Measurements from ENCODE around the gene BMPR2. TPM values are rescaled to one million over a fixed set of nuclear protein-coding genes. Genes with fewer than 3 reads are reported as not detected.

Gene BMPR2
- total RNA-seq, 2 experiments from 2014 or later: 7.6 to 10.8 TPM

DNA sequence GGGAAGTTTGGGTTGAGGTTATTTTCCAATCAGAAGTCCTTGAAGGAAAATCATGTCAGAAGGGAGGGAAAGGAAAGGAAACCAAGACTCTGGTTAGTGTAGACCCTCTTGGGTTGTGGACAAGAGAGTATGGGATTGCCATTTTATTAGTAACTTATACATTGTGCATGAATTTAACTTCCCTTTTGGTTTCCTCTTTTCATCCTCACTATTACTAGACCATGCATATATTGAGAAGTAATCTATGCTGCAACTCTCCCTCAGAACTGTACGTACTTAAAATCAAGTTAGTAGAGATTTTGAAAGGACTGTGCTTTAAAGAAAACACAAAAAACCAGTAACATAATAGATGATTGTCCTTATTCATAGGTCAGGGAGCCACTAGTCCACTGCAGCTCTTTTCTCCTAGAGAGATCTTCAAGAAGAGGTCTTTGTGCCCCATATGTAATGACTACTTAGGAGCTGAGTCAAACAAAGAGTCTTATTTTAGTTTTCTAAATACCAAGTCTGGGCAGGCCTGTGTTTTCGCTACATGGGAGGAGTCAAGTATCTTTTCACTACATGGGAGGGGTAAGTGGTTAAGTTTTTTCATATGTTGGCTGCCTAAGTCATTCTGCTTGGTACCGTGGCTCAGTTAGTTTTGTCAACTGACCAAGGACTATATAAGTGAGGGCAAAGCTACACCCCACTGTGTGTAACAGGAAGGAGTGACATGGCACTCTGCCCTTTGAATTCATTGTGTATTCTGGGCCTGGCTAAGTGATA, 233.4 kb downstream of the BMPR2 start:
- Mint-ChIP-seq H3K9me3 (ENCODE audit: low read depth) (no peaks in the 10 kb centered on the region), H3K4me1 (peaks cover 22% of the 10 kb centered on the region), H3K36me3 (ENCODE audit: low read depth) (no peaks in the 10 kb centered on the region), H3K27me3 (no peaks in the 10 kb centered on the region), H3K4me3 (no peak overlapping the region), H3K27ac (peak overlapping the region; percentile 48)
- intact Hi-C loops (cut with DNase I, micrococcal nuclease): no loop called here
- ATAC-seq: peak; percentile 94
- peak; percentile 47 for DNase-seq
- POLR2A ChIA-PET: no interaction called here
- CTCF ChIA-PET: no interaction called here

GRCh38 chr2:202610380-202610779, 234.3 kb downstream of the BMPR2 start:
- ChIA-PET CTCF (interaction anchor here (0.6 kb wide), 2 partner anchors 9 to 251 kb away, joined by 3 read pairs; no protein-coding TSS in a partner anchor), POLR2A (no interaction called here)
- Mint-ChIP-seq H3K4me1 (peaks cover 16% of the 10 kb centered on the region), H3K4me3 (no peak overlapping the region), H3K9me3 (ENCODE audit: low read depth) (no peaks in the 10 kb centered on the region), H3K36me3 (ENCODE audit: low read depth) (no peaks in the 10 kb centered on the region), H3K27me3 (no peaks in the 10 kb centered on the region), H3K27ac (no peak overlapping the region)
- no peak for DNase-seq
- no peak for ATAC-seq
- intact Hi-C loops (cut with DNase I, micrococcal nuclease): no loop called here

DNA sequence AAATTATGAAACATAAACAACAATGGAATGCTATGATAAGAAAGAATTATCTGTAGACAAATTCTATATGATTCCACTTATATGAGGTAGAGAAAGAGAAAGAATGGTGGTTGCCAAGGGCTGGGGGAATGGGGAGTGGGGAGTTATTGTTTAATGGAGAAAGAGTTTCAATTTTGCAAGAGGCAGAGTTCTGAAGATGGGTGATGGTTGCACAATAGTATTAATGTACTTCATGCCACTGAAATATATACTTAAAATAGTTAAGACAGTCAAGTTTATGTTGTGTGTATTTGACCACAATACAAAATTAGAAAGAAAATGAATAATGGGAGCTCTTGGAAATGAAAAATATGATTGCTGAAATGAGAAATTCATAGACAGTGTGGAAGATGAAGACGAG, 236.0 kb downstream of the BMPR2 start:
- POLR2A ChIA-PET: no interaction called here
- no peak for DNase-seq
- peaks cover 16% of the 10 kb centered on the region for H3K4me1 Mint-ChIP-seq
- no peak for ATAC-seq
- H3K4me3 Mint-ChIP-seq: no peak overlapping the region
- CTCF ChIA-PET: no interaction called here
- H3K36me3 Mint-ChIP-seq (ENCODE audit: low read depth): no peaks in the 10 kb centered on the region
- no peak overlapping the region for H3K27ac Mint-ChIP-seq
- intact Hi-C loops (cut with DNase I, micrococcal nuclease): no loop called here
- H3K9me3 Mint-ChIP-seq (ENCODE audit: low read depth): no peaks in the 10 kb centered on the region
- no peaks in the 10 kb centered on the region for H3K27me3 Mint-ChIP-seq

- intact Hi-C loops (cut with DNase I, micrococcal nuclease): no loop called here
- H3K4me1 Mint-ChIP-seq: peaks cover 16% of the 10 kb centered on the region
- ChIA-PET CTCF (interaction anchor here (0.7 kb wide), 1 partner anchor 1080 kb away, joined by 4 read pairs; no protein-coding TSS in a partner anchor), POLR2A (no interaction called here)
- H3K9me3 Mint-ChIP-seq (ENCODE audit: low read depth): no peaks in the 10 kb centered on the region
- no peaks in the 10 kb centered on the region for H3K36me3 Mint-ChIP-seq (ENCODE audit: low read depth)
- no peak overlapping the region for H3K27ac Mint-ChIP-seq
- no peak overlapping the region for H3K4me3 Mint-ChIP-seq
- no peak for ATAC-seq
- H3K27me3 Mint-ChIP-seq: no peaks in the 10 kb centered on the region
- no peak for DNase-seq
Measured at GRCh38 chr2:202613479-202613878, 237.4 kb downstream of the BMPR2 start.

Other genes with a start within 250 kb of the BMPR2 start
- gene SUMO1, start 137.7 kb upstream of the BMPR2 start, total RNA-seq: 100 to 1,000 TPM; 132 to 164 TPM
- gene NOP58, start 110.6 kb upstream of the BMPR2 start, total RNA-seq: 100 to 1,000 TPM; 160 to 180 TPM